ENCODE measurements around the gene C2CD2L.

The C2CD2L gene

GRCh38 chr11:119087123-119087522, 20.0 kb upstream of the C2CD2L start:
- Histone ChIP-seq H3K27me3 (ENCODE audit: insufficient read depth, poor library complexity, severe bottlenecking) (no peaks in the 10 kb centered on the region), H3K27ac (replicated peaks) (no peak overlapping the region), H3K4me3 (replicated peaks; ENCODE audit: insufficient read depth, low read length) (no peak overlapping the region)
- DNase-seq (ENCODE audit: low read depth in 1 of 2, low spot score in 1 of 2): no peak
- TF ChIP-seq, protein P1, sequence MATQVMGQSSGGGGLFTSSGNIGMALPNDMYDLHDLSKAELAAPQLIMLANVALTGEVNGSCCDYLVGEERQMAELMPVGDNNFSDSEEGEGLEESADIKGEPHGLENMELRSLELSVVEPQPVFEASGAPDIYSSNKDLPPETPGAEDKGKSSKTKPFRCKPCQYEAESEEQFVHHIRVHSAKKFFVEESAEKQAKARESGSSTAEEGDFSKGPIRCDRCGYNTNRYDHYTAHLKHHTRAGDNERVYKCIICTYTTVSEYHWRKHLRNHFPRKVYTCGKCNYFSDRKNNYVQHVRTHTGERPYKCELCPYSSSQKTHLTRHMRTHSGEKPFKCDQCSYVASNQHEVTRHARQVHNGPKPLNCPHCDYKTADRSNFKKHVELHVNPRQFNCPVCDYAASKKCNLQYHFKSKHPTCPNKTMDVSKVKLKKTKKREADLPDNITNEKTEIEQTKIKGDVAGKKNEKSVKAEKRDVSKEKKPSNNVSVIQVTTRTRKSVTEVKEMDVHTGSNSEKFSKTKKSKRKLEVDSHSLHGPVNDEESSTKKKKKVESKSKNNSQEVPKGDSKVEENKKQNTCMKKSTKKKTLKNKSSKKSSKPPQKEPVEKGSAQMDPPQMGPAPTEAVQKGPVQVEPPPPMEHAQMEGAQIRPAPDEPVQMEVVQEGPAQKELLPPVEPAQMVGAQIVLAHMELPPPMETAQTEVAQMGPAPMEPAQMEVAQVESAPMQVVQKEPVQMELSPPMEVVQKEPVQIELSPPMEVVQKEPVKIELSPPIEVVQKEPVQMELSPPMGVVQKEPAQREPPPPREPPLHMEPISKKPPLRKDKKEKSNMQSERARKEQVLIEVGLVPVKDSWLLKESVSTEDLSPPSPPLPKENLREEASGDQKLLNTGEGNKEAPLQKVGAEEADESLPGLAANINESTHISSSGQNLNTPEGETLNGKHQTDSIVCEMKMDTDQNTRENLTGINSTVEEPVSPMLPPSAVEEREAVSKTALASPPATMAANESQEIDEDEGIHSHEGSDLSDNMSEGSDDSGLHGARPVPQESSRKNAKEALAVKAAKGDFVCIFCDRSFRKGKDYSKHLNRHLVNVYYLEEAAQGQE (IDR thresholded peaks at IDR 0.05; ENCODE audit: insufficient replicate concordance, low read depth): no peak
- TF ChIP-seq POLR2AphosphoS5 (IDR thresholded peaks at IDR 0.05; ENCODE audit: low read depth) (no peak), GABPA (IDR thresholded peaks at IDR 0.05; ENCODE audit: low read depth) (no peak), SPI1 (IDR thresholded peaks at IDR 0.05; ENCODE audit: borderline replicate concordance, low read depth) (no peak), CTCF (IDR thresholded peaks at IDR 0.05; ENCODE audit: insufficient read depth, low read length) (no peak)

GRCh38 chr11:119087747-119088241, 19.4 kb upstream of the C2CD2L start:
- peak in 1 of 2 experiments; percentile 56 for DNase-seq (ENCODE audit: low read depth in 1 of 2, low spot score in 1 of 2)
- no peak overlapping the region for H3K4me3 ChIP-seq (replicated peaks; ENCODE audit: insufficient read depth, low read length)
- TF ChIP-seq GABPA (IDR thresholded peaks at IDR 0.05; ENCODE audit: low read depth): no peak
- TF ChIP-seq POLR2AphosphoS5 (IDR thresholded peaks at IDR 0.05; ENCODE audit: low read depth): peak; percentile 74; the same call in 1 of the 2 replicates
- no peak for TF ChIP-seq SPI1 (IDR thresholded peaks at IDR 0.05; ENCODE audit: borderline replicate concordance, low read depth)
- TF ChIP-seq CTCF (IDR thresholded peaks at IDR 0.05; ENCODE audit: insufficient read depth, low read length): no peak
- TF ChIP-seq, protein P1 (IDR thresholded peaks at IDR 0.05; ENCODE audit: insufficient replicate concordance, low read depth): no peak
- no peaks in the 10 kb centered on the region for H3K27me3 ChIP-seq (ENCODE audit: insufficient read depth, poor library complexity, severe bottlenecking)
- H3K27ac ChIP-seq (replicated peaks): no peak overlapping the region

GRCh38 chr11:119088406-119088805, 18.7 kb upstream of the C2CD2L start:
- Histone ChIP-seq H3K27me3 (ENCODE audit: insufficient read depth, poor library complexity, severe bottlenecking) (no peaks in the 10 kb centered on the region), H3K4me3 (replicated peaks; ENCODE audit: insufficient read depth, low read length) (no peak overlapping the region), H3K27ac (replicated peaks) (no peak overlapping the region)
- TF ChIP-seq SPI1 (IDR thresholded peaks at IDR 0.05; ENCODE audit: borderline replicate concordance, low read depth): no peak
- TF ChIP-seq POLR2AphosphoS5 (IDR thresholded peaks at IDR 0.05; ENCODE audit: low read depth): no peak
- TF ChIP-seq GABPA (IDR thresholded peaks at IDR 0.05; ENCODE audit: low read depth): no peak
- no peak for TF ChIP-seq CTCF (IDR thresholded peaks at IDR 0.05; ENCODE audit: insufficient read depth, low read length)
- TF ChIP-seq, protein P1 (IDR thresholded peaks at IDR 0.05; ENCODE audit: insufficient replicate concordance, low read depth): no peak
- no peak for DNase-seq (ENCODE audit: low read depth in 1 of 2, low spot score in 1 of 2)

Measured in HL-60 (cell line).